Kidney (tissue), 14 donors: ENCODE measurements around the gene CHDH. TPM values are rescaled to one million over a fixed set of nuclear protein-coding genes. Genes with fewer than 3 reads are reported as not detected.

ENCODE experiments used
- DNase-seq, 5 donors: peaks; one replicate each; pipeline ENCODE4 v3.0.0-alpha.2; 2013 to 2020
- FAIRE-seq: peaks from 2 replicates; lab custom pipeline; 2012; peaks lifted over from hg19 to GRCh38; lab: Jason Lieb, UNC
- H3K27ac ChIP-seq, 2 donors: one replicate each; pipeline ENCODE4 v1.7.0; 2013; ENCODE audit warnings: low read depth in 2 of 2, low read length in 2 of 2, inconsistent platforms in 1 of 2
- H3K27me3 ChIP-seq: one replicate; pipeline ENCODE4 v1.7.1; 2013; ENCODE audit warnings: low read length, inconsistent platforms; ENCODE audit not compliant: control insufficient read depth, insufficient read depth
- H3K36me3 ChIP-seq, 3 donors: one replicate each; pipeline versions ENCODE4 v1.7.0 to v1.7.1; 2013; ENCODE audit warnings: low read length in 3 of 3, control low read depth in 1 of 3, inconsistent platforms in 1 of 3; ENCODE audit not compliant: insufficient read depth in 3 of 3, control insufficient read depth in 2 of 3
- H3K4me1 ChIP-seq, 3 donors: one replicate each; pipeline versions ENCODE4 v1.7.0 to v1.7.1; 2013; ENCODE audit warnings: low read length in 3 of 3, inconsistent platforms in 1 of 3, low read depth in 1 of 3; ENCODE audit not compliant: control insufficient read depth in 2 of 3, insufficient read depth in 2 of 3
- H3K4me3 ChIP-seq, 3 donors: one replicate each; pipeline versions ENCODE4 v1.7.0 to v1.8.1; 2013; ENCODE audit warnings: low read length in 3 of 3, control low read depth in 1 of 3, inconsistent platforms in 1 of 3
- H3K9ac ChIP-seq, 3 donors: one replicate each; pipeline versions ENCODE4 v1.7.0 to v1.7.1; 2013; ENCODE audit warnings: low read length in 3 of 3, control low read depth in 1 of 3, inconsistent platforms in 1 of 3
- H3K9me3 ChIP-seq, 3 donors: one replicate each; pipeline versions ENCODE4 v1.7.0 to v1.7.1; 2013; ENCODE audit warnings: low read length in 3 of 3, control low read depth in 1 of 3, inconsistent platforms in 1 of 3; ENCODE audit not compliant: control insufficient read depth in 2 of 3, insufficient read depth in 1 of 3
- intact Hi-C: fragments of 100-400 bp; cut with DNase I; formaldehyde crosslinking; loops from one replicate; pipeline ENCODE4 v1.11.1; 2022
- polyA plus RNA-seq: library from polyadenylated mRNA; stranded (reverse); fragments of 350-450 nt; fragmentation: Illumina TruSeq; extraction: RNeasy Lipid Tissue Mini Kit (QIAGEN cat#74804); gene quantifications from one replicate; pipeline ENCODE4 v1.2.3, GENCODE V29; 2014; ENCODE audit warnings: low read depth, low replicate concordance; ENCODE audit not compliant: insufficient read depth
- total RNA-seq: library from RNA; stranded (reverse); fragmentation: NEBNext Ultra II Directional; extraction: Animal tissue kit (Norgen Biotek cat#: 25700); gene quantifications from one replicate; pipeline ENCODE4 v1.2.1, GENCODE V29; 2021
- TF ChIP-seq, protein P1 (sequence below): IDR thresholded peaks from 3 replicates; pipeline ENCODE4 v1.5.1; 2012; ENCODE audit warnings: mild to moderate bottlenecking, moderate library complexity, borderline replicate concordance; ENCODE audit not compliant: insufficient read depth; ENCODE audit errors: extremely low read depth
- donor health status: control.
- donor health status: control.
- donor health status: control.
- donor health status: control.
- donor health status: control.
- donor health status: DM: yes; HTN: yes; CAD: no.
- donor health status: Normal renal cell carcinoma (clear cell type).

The CHDH gene
- total and polyA plus RNA-seq, 2 donors from 2014 or later: 26.5 to 33.4 TPM

DNA sequence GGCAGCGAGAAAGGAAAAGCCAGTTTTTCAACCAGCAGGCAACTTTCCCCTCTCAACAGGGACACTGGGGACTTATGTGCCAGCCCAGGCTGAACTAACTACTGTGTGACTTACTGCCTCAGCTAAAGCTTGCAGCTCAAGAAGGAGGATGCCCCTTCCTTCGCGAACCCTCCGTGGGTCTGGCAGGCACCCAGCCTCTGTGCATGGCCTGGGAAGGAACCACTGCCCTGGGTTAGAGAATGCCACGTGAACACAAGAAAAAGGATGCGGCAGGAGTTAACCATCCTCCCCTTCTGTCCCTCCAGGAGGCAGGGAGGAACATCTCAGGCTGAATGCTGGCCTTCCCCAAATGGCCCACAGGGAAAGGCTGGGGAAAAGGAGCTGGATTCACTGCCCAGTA is 29.0 kb downstream of the CHDH start:
- TF ChIP-seq, protein P1, sequence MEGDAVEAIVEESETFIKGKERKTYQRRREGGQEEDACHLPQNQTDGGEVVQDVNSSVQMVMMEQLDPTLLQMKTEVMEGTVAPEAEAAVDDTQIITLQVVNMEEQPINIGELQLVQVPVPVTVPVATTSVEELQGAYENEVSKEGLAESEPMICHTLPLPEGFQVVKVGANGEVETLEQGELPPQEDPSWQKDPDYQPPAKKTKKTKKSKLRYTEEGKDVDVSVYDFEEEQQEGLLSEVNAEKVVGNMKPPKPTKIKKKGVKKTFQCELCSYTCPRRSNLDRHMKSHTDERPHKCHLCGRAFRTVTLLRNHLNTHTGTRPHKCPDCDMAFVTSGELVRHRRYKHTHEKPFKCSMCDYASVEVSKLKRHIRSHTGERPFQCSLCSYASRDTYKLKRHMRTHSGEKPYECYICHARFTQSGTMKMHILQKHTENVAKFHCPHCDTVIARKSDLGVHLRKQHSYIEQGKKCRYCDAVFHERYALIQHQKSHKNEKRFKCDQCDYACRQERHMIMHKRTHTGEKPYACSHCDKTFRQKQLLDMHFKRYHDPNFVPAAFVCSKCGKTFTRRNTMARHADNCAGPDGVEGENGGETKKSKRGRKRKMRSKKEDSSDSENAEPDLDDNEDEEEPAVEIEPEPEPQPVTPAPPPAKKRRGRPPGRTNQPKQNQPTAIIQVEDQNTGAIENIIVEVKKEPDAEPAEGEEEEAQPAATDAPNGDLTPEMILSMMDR: no peak
- Histone ChIP-seq H3K9me3 (no peaks in the 10 kb centered on the region), H3K9ac (no peak overlapping the region), H3K36me3 (peaks cover 0 to 45% (median 22%) of the 10 kb centered on the region in 3 donors), H3K27me3 (no peaks in the 10 kb centered on the region), H3K4me3 (no peak overlapping the region), H3K4me1 (no peaks in the 10 kb centered on the region), H3K27ac (no peak overlapping the region)
- DNase-seq (peak in 1 of 5 donors; percentile 27), FAIRE-seq (no peak)
- intact Hi-C loops: no loop called here

- intact Hi-C loops: no loop called here
- TF ChIP-seq, protein P1: no peak
Observed at GRCh38 chr3:53816425-53816824, 29.8 kb downstream of the CHDH start.

GRCh38 chr3:53815651-53816050 is 30.6 kb downstream of the CHDH start:
- Histone ChIP-seq H3K4me1 (no peaks in the 10 kb centered on the region), H3K4me3 (no peak overlapping the region), H3K9ac (no peak overlapping the region), H3K27ac (no peak overlapping the region), H3K27me3 (no peaks in the 10 kb centered on the region), H3K36me3 (peaks cover 0 to 37% (median 20%) of the 10 kb centered on the region in 3 donors), H3K9me3 (no peaks in the 10 kb centered on the region)
- DNase-seq (no peak), FAIRE-seq (no peak)
- intact Hi-C loops: no loop called here
- TF ChIP-seq, protein P1: no peak

More at GRCh38 chr3:53816425-53816824, 29.8 kb downstream of the CHDH start:
- DNase-seq (no peak), FAIRE-seq (no peak)
- Histone ChIP-seq H3K9me3 (no peaks in the 10 kb centered on the region), H3K36me3 (peaks cover 0 to 41% (median 22%) of the 10 kb centered on the region in 3 donors), H3K9ac (no peak overlapping the region), H3K4me3 (no peak overlapping the region), H3K27ac (no peak overlapping the region), H3K4me1 (no peaks in the 10 kb centered on the region), H3K27me3 (no peaks in the 10 kb centered on the region)

- Histone ChIP-seq H3K9me3 (no peaks in the 10 kb centered on the region), H3K4me3 (no peak overlapping the region), H3K9ac (no peak overlapping the region), H3K27me3 (no peaks in the 10 kb centered on the region), H3K4me1 (no peaks in the 10 kb centered on the region), H3K27ac (no peak overlapping the region), H3K36me3 (peaks cover 0 to 32% (median 19%) of the 10 kb centered on the region in 3 donors)
- intact Hi-C loops: no loop called here
- TF ChIP-seq, protein P1: no peak
- DNase-seq: no peak
- FAIRE-seq: no peak
Observed at GRCh38 chr3:53815067-53815466, 31.2 kb downstream of the CHDH start.
